MM.1S (cell line): ENCODE results near the gene CLEC16A.
"Not testable (repeated sequence)": the region's sequence is repeated elsewhere in the genome, so short reads cannot be mapped to it uniquely, and the experiment has no call there.

Experiments
- DNase-seq: peaks from one replicate; pipeline ENCODE4 v3.0.0-alpha.2; 2015
- H2AFZ ChIP-seq: fragments of 300-600 bp; sonication (generic); 2 replicates; pipeline ENCODE4 v1.6.0; 2016; ENCODE audit warnings: antibody characterized with exemption, low read length
- H3F3A ChIP-seq: fragments of 300-600 bp; sonication (generic); 2 replicates; pipeline ENCODE4 v1.6.1; 2016; ENCODE audit warnings: mild to moderate bottlenecking, antibody characterized with exemption, low read length, moderate library complexity, mixed read lengths; ENCODE audit not compliant: insufficient read depth
- H3K27ac ChIP-seq: fragments of 300-600 bp; sonication (generic); 2 replicates; pipeline ENCODE4 v1.5.1; 2016; ENCODE audit warnings: mild to moderate bottlenecking, low read length
- H3K27me3 ChIP-seq: fragments of 300-600 bp; sonication (generic); replicated peaks from 2 replicates; pipeline ENCODE4 v1.6.0; 2016; ENCODE audit warnings: low read length; ENCODE audit not compliant: insufficient read depth
- H3K36me3 ChIP-seq: fragments of 300-600 bp; sonication (generic); replicated peaks from 2 replicates; pipeline ENCODE4 v1.6.1; 2016; ENCODE audit warnings: mild to moderate bottlenecking, low read length, mixed read lengths; ENCODE audit not compliant: insufficient read depth
- H3K4me1 ChIP-seq: fragments of 300-600 bp; sonication (generic); 2 replicates; pipeline ENCODE4 v1.6.1; 2016; ENCODE audit warnings: low read length, mixed read lengths
- H3K4me2 ChIP-seq: fragments of 300-600 bp; sonication (generic); 2 replicates; pipeline ENCODE4 v1.6.0; 2016; ENCODE audit warnings: low read depth, low read length
- H3K4me3 ChIP-seq: fragments of 300-600 bp; sonication (generic); 2 replicates; pipeline ENCODE4 v1.5.1; 2016; ENCODE audit warnings: low read length, mixed read lengths
- H3K79me2 ChIP-seq: fragments of 300-600 bp; sonication (generic); 2 replicates; pipeline ENCODE4 v1.6.1; 2016; ENCODE audit warnings: mixed run types, low read length, mixed read lengths
- H3K9ac ChIP-seq: fragments of 300-600 bp; sonication (generic); 2 replicates; pipeline ENCODE4 v1.6.1; 2016; ENCODE audit warnings: low read length, mixed read lengths
- H3K9me2 ChIP-seq: fragments of 300-600 bp; sonication (generic); replicated peaks from 2 replicates; pipeline ENCODE4 v1.6.1; 2016; ENCODE audit warnings: mild to moderate bottlenecking, low read length, mixed read lengths; ENCODE audit not compliant: insufficient read depth
- H3K9me3 ChIP-seq: fragments of 300-600 bp; sonication (generic); replicated peaks from 2 replicates; pipeline ENCODE4 v1.6.1; 2016; ENCODE audit warnings: mild to moderate bottlenecking, low read length, mixed read lengths; ENCODE audit not compliant: insufficient read depth
- H4K20me1 ChIP-seq: fragments of 300-600 bp; sonication (generic); 2 replicates; pipeline ENCODE4 v1.6.1; 2016; ENCODE audit warnings: mild to moderate bottlenecking, low read length, moderate library complexity, mixed read lengths; ENCODE audit not compliant: insufficient read depth
- CTCF ChIP-seq: fragments of 300-600 bp; sonication (generic); IDR thresholded peaks from 2 replicates; pipeline ENCODE4 v1.5.1; 2016; ENCODE audit warnings: antibody characterized with exemption, low read length, mixed read lengths
- EZH2 ChIP-seq: fragments of 300-600 bp; sonication (generic); optimal IDR thresholded peaks from 2 replicates; pipeline ENCODE3; 2017; ENCODE audit warnings: low read depth, mild to moderate bottlenecking, antibody characterized with exemption, low read length, mixed read lengths
- EZH2phosphoT487 ChIP-seq: fragments of 300-600 bp; sonication (generic); IDR thresholded peaks from 2 replicates; pipeline ENCODE4 v1.6.1; 2018; ENCODE audit warnings: antibody characterized with exemption, low read length

The CLEC16A gene

DNA sequence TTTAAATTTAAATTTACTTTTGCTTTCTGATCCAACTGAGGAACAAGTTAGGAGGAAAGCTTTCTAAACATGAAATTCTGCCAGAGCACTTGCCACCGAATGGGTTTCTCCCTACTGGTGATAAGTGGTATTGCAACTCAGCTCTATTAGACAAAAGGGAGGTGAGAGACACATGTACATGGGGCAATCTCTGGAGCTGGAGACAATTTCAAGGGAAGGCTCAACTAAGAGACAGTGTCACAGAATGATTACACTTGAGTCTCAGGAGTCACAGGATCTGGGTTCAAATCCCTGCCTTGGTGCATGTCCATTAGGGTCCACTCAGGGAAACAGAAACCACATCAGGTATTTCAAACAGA lies 274.2 kb downstream of the CLEC16A start:
- Histone ChIP-seq H3K4me3 (no peak overlapping the region), H3K9me2 (no peaks in the 10 kb centered on the region), H4K20me1 (no peaks in the 10 kb centered on the region), H3K27me3 (0 out of 2 replicates have a peak, but pooled peaks cover 3% of the 10 kb centered on the region), H3K27ac (no peak overlapping the region), H3F3A (no peaks in the 10 kb centered on the region), H3K9me3 (no peaks in the 10 kb centered on the region), H3K4me2 (no peak overlapping the region), H3K4me1 (0 out of 2 replicates have a peak, but pooled peaks cover 3% of the 10 kb centered on the region), H3K9ac (no peak overlapping the region), H3K79me2 (no peaks in the 10 kb centered on the region), H2AFZ (no peak overlapping the region), H3K36me3 (no peaks in the 10 kb centered on the region)
- peak; percentile 65 for TF ChIP-seq CTCF
- TF ChIP-seq EZH2phosphoT487, result no peak
- DNase-seq, result no peak

DNA sequence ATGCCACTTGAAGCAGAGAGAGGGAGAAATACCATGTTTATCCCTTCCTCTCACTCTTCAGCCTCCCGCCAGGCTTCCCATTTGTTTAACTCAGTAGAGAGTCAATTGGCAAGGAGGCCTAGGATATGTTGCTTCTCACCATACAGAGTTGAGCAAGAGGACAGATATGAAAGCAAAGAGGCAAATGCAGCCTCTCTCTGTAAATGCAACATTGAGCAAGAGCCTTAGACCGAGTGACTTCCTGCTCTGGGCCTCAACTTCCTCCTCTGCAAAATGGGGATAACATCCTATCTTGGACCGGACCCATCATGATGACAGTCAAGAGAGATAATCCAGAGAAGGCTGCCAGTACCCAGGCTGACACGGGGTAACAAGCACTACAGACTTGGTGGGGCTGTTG lies 274.8 kb downstream of the CLEC16A start:
- Histone ChIP-seq H3F3A (no peaks in the 10 kb centered on the region), H4K20me1 (no peaks in the 10 kb centered on the region), H2AFZ (no peak overlapping the region), H3K9ac (no peak overlapping the region), H3K79me2 (no peaks in the 10 kb centered on the region), H3K36me3 (no peaks in the 10 kb centered on the region), H3K27ac (no peak overlapping the region), H3K27me3 (0 out of 2 replicates have a peak, but pooled peaks cover 3% of the 10 kb centered on the region), H3K4me3 (no peak overlapping the region), H3K4me1 (0 out of 2 replicates have a peak, but pooled peaks cover 3% of the 10 kb centered on the region), H3K9me2 (no peaks in the 10 kb centered on the region), H3K9me3 (no peaks in the 10 kb centered on the region), H3K4me2 (no peak overlapping the region)
- no peak for DNase-seq
- TF ChIP-seq CTCF (no peak), EZH2 (no peak), EZH2phosphoT487 (no peak)

GRCh38 chr16:11220507-11220906 lies 276.1 kb downstream of the CLEC16A start:
- not testable (repeated sequence) for H3K4me3 ChIP-seq, H3K9me3 ChIP-seq, H4K20me1 ChIP-seq, H2AFZ ChIP-seq, H3K9me2 ChIP-seq, H3K36me3 ChIP-seq, H3F3A ChIP-seq, H3K27me3 ChIP-seq, H3K27ac ChIP-seq, H3K79me2 ChIP-seq, DNase-seq, H3K9ac ChIP-seq
- Histone ChIP-seq H3K4me2 (peak overlapping the region; percentile 5; the same call in 1 of the 2 replicates), H3K4me1 (peaks cover 11% of the 10 kb centered on the region)

DNA sequence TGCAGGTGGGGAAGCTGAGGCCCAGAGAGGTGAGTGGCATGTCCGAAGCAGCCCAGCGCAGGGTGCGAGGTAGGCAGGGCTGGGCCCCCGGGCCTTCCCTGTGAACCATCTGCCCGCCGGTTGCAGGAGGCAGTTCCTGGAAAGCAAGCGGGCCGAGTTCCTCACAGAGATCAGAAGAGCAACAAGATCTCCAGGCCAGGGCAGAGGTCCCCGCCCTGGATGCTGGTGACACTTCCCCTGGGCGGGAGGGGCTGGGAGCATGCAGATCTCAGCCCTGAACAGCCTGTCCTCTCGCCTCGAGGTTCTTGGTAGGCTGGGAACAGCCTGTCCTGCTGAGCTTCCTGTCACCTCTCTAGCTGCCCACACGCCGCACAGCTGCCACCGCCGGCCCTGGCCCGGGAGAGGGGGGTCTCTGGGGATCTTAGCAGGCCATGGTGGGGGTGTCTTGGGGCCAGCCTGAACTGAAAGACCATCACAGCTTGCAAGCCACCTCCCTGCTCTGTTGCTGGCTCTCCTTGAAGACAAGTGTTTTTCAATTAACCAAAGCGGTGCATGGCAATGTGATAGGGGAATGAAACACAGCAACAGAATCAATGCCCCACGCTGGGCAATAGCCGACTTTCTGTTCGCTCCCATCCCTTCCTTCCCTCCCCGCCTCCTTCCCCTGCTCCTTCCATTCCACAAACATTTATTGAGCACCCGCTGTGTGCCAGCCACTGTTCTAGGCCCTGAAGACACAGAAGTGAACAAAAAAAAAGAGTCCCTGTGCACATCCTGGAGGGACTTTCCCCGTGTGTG lies 279.9 kb downstream of the CLEC16A start:
- H3K9me2 ChIP-seq, result no peaks in the 10 kb centered on the region
- no peaks in the 10 kb centered on the region for H4K20me1 ChIP-seq
- H3K4me2 ChIP-seq, result peak overlapping the region; percentile 89; the same call in 1 of the 2 replicates
- H3K9ac ChIP-seq, result no peak overlapping the region
- H3K9me3 ChIP-seq, result no peaks in the 10 kb centered on the region
- no peak overlapping the region for H3K27ac ChIP-seq
- peaks cover 17% of the 10 kb centered on the region for H3K4me1 ChIP-seq
- no peak overlapping the region for H3K4me3 ChIP-seq
- no peaks in the 10 kb centered on the region for H3F3A ChIP-seq
- no peaks in the 10 kb centered on the region for H3K79me2 ChIP-seq
- no peaks in the 10 kb centered on the region for H3K36me3 ChIP-seq
- H2AFZ ChIP-seq, result no peak overlapping the region
- peaks cover 6% of the 10 kb centered on the region; the same call in 1 of the 2 replicates for H3K27me3 ChIP-seq
- no peak for DNase-seq
- TF ChIP-seq EZH2phosphoT487, result no peak
- TF ChIP-seq EZH2, result no peak
- TF ChIP-seq CTCF, result no peak
